GM18907 (cell line): ENCODE results near the gene RNF41.

Experiments used
- ATAC-seq: cut with Tn5 transposase; IDR thresholded peaks from one replicate; pipeline ENCODE4 v1.9.1; 2021; ENCODE audit warnings: mild to moderate bottlenecking, moderate library complexity; ENCODE audit not compliant: unreplicated experiment

The RNF41 gene

DNA sequence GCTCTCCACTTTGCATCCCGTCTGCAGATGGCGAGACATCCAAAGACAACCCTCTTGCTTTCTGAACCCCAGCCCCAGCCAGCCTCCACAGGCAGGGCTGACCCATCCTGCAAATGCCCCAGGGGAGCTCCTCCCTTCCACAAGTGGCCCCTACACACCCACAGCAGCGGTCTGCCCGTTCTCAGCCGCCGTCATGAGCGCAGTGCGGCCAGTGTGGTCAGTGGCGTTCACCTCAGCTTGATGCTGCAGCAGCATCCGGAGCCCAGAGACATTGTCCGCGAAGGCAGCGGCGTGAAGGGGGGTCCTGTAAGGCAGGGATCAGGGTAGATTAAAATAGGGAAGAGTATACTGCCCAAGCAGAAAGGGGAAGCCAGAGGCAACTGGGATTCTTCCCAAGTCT is 22.8 kb upstream of the RNF41 start:
- no peak for ATAC-seq

DNA sequence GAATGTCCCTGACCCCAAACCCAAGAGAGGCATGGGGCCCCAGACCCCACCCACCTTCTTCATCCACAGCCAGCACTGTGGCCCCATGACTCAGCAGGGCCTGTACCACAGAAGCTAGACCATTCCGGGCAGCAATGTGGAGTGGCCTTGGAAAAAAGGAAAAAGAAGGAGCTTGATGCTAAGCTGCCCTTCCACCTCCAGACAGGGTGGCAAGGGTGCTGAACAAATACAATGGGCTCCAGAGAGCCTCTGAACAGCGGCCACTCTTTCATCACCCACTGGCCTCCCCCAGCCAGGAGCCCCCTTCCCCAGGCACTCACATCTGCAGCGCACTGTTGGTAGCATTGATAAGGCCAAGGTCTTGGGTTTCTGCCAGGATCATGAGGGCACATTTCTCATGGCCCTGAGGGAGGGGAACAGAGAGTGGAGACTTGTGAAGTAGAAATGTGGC is 22.0 kb upstream of the RNF41 start:
- ATAC-seq: no peak

DNA sequence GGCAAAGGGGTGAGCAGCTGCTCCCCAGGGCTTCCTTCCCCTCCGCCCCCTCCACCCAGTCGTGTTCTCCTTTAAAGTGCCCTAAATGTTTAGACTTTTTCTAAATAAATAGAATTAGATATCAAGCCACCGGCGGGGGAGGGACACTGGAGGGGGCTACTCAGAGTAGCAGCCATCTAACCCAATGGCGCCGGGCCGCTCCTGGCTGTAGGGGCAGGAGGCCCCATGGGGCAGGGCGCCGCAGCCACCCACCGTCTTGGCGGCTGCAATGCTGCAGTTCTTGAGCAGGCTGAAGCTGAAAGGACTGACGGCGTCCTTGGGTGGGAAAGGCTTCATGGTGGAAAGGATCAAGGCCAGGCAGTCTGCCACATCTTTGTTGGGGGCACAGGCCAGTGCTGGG is 21.3 kb upstream of the RNF41 start:
- no peak for ATAC-seq

GRCh38 chr12:56241424-56242303 is 19.9 kb upstream of the RNF41 start:
- no peak for ATAC-seq

DNA sequence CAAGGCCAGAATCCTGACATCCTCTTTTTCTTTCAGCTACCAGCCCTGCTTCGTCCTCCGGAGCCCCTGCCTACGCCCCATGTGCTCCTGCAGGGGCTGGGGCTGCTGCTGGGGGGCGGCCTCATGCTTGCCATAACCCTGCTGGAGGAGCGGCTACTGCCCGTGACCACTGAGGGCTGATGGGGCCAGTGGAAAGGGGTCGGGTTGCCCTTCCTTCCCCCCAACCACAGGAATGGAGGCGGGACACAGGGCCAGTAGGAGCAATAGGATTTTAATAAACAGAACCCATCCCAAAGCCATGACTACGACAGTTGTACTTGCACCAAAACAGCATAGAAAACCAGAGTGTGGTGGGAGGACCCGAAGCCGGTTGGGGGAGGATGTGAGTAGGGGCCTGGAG is 15.8 kb upstream of the RNF41 start:
- ATAC-seq: no peak

GRCh38 chr12:56236985-56237384 is 15.3 kb upstream of the RNF41 start:
- ATAC-seq: no peak

GRCh38 chr12:56236091-56236490 is 14.4 kb upstream of the RNF41 start:
- no peak for ATAC-seq

- no peak for ATAC-seq
These were observed 13.2 kb upstream of the RNF41 start for GRCh38 chr12:56234746-56235436.

DNA sequence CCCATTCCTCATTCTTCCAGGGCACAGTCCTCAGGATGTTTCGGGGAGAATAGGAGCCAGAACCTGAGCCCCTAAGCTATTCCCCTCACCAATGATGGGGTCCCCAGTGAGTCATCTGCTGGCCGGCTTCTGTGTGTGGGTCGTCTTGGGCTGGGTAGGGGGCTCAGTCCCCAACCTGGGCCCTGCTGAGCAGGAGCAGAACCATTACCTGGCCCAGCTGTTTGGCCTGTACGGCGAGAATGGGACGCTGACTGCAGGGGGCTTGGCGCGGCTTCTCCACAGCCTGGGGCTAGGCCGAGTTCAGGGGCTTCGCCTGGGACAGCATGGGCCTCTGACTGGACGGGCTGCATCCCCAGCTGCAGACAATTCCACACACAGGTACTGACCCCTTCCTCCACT is 9.5 kb upstream of the RNF41 start:
- no peak for ATAC-seq

GRCh38 chr12:56230432-56231183 is 8.9 kb upstream of the RNF41 start:
- no peak for ATAC-seq

DNA sequence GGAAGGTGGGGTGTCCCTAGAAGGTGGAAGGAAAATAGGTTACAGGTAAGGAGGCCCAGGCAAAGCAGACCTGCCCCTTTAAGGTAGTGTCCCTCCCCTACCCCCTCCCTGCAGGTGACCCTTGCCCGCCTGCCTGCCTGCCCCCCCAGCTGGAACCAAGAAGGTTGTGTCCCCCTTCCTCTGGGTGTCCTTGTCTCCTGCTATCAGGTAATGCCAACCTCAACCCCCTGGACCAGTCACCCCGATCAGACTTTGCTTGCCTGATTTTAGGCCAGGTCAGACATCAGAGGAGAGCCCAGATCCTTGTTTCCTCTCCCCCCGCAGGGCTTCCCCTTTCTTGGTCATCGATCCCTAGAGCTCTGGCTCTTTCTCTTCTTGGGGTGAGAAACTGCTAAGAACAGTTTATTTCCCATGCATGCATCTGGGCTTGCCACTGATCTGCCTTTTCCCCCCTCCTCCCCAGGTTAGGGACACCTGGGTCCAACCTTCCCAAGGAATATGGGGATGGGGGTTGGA is 8.3 kb upstream of the RNF41 start, which contains the start of gene SLC39A5:
Gene SLC39A5, plus strand, starts transcription at position 136 of the 516 bp plus-strand sequence. CDS start 1,224 bp downstream, outside the sequence.
- ATAC-seq: no peak

- no peak for ATAC-seq
These were observed 7.4 kb upstream of the RNF41 start for GRCh38 chr12:56229082-56229481.

- no peak for ATAC-seq
These were observed 3.2 kb upstream of the RNF41 start for GRCh38 chr12:56224954-56225353.

DNA sequence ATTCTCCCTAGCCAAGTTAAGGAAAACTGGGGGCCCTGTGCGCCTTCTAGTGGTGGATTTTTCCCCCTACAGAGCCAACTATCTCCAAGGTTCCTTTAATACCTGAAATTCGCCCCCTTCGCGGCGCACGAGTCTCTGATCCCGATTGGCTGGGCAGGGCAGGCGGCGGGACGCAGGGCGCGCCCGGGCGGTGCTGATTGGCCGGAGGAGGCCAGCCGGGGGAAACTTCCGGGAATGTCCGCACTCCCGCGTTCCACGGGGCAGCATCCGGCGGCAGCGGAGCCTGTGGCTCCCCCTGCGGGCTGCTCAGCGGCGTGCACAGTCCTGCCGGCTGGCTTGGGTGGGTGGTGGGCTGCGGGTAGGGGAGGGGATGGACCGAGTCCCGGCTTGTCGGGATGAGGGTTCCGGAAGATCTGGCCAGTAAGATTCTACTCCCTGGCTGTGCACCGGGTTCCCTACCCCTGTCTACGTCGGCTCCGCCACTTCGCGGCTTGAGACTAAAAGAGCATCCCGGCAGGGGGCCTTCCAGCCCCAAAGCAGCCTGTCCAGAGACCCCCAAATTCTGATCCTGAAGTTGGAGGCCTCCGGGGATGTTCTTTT is 2.5 kb upstream of the RNF41 start, which contains the start of gene NABP2:
Gene NABP2, plus strand, starts transcription at position 241 of the 600 bp plus-strand sequence. CDS start 515 bp downstream, outside the sequence.
- peak; percentile 67 for ATAC-seq

DNA sequence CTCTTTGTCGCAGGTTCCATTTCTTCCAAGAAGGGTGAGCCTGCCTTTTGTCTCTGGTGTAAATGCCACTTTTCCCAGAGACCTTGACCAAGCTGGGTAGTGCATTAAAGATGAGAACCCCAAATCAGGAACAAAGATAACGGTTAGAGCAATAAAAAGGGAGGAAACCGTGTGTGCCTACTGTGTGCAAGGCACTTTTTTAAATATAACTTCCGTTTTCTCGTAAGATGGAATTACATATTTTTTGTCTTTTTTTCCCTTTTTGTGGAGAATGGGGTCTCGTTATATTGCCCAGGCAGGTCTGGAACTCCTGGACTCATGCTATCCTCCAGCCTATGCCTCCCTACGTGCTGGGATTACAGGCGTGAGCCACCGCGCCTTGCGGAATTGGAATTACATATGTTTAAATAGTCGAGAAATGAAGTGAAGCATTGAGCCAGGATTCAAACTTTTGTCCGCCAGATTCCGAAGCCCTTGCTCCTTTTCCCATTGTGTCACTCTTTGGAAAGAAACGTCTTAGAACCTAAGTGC is 1.9 kb upstream of the RNF41 start:
- ATAC-seq: no peak

GRCh38 chr12:56222531-56222895 is 791 bp upstream of the RNF41 start:
- no peak for ATAC-seq

- peak; percentile 25 for ATAC-seq
These were observed 428 bp downstream of the RNF41 start for GRCh38 chr12:56221232-56221756.

- no peak for ATAC-seq
These were observed 1.0 kb downstream of the RNF41 start for GRCh38 chr12:56220611-56221231.

- ATAC-seq: no peak
These were observed 1.9 kb downstream of the RNF41 start for GRCh38 chr12:56219840-56220239.

DNA sequence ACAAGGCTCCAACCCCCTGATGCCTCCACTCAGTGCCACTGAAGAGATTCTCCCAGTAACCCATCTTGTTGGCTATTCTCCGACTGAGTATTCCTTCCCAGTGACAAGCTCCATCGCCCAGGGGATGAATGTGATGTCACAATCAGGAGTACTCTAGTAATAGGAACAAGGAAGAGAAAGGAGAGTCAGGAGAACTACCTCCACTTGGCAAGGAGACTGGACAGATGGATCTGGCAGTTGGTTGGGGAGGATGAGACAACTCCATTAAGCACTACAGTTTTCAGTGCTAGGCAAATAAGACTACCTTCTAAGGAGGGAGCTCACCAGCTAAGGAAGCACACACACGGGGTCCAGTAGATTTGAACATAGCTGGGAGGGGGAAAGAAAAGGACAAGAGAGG is 5.3 kb downstream of the RNF41 start:
- no peak for ATAC-seq
